ENCODE measurements around the gene VPS4A.

The VPS4A gene

GRCh38 chr16:69365901-69366300 is 54.8 kb downstream of the VPS4A start:
- no peak for DNase-seq (ENCODE audit: low read depth, low spot score)

DNA sequence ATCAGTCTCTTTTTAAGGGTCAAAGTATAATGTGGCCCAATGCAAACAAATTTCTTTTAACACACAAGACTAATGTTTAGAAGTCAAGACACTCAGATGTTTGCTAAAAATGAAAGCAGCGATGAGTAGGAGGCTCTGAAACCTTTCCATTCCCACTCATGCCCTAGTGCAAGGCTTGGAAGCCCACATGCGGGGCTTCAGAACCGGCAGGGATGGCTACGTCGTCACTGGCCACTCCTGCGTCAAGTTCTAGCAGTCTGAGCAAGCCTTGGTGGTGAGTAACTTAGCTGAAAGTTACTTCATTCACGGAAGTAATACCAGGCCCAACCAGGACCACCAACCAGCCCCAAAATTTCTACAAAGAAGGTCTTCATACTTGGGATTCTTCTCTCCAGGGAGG is 55.3 kb downstream of the VPS4A start:
- no peak for DNase-seq (ENCODE audit: low read depth, low spot score)

- DNase-seq (ENCODE audit: low read depth, low spot score): no peak
Measured at GRCh38 chr16:69367980-69368379, 56.8 kb downstream of the VPS4A start.

- DNase-seq (ENCODE audit: low read depth, low spot score): no peak
Measured at GRCh38 chr16:69368866-69369265, 57.7 kb downstream of the VPS4A start.

DNA sequence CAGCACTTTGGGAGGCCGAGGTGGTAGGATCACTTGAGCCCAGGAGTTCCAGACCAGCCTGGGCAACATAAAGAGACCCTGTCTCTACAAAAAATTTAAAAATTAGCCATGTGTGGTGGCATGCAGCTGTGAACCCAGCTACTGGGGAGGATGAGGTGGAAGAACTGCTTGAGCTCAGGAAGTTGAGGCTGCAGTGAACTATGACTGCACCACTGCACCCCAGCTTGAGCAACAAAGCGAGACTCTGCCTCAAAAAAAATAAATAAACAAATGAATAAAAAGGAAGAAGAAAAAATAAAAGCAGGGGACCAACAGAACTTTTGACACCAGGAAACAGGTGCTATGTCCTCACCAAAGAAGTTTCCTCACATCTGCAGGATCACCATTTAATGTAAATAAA is 60.4 kb downstream of the VPS4A start:
- DNase-seq (ENCODE audit: low read depth, low spot score): no peak

DNA sequence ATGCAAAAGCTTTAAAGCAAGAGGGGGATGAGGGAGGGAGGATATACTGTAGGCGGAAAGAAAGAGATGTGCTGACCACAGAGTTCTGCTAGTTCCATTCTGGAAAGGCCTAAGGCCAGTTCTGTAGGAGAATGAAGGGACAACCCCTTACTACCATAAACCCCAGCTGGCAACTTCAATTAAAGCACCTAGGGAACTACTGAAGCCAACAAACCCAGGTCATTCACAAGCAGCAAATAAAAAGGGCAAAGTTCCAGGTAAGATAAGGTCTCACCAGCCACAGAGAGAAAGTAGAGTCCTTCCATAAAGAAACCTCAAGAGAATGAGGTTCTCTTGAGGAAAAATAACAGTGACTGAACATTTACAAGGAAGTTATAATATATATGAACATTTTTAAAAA is 61.9 kb downstream of the VPS4A start:
- DNase-seq (ENCODE audit: low read depth, low spot score): no peak
